Transverse colon (tissue), 4 donors: ENCODE data around the gene NDE1.

Source experiments
- EP300 ChIP-seq: sonication (generic); formaldehyde crosslinking; IDR thresholded peaks from one replicate; pipeline ENCODE4 v1.6.1; 2017; ENCODE audit warnings: antibody characterized with exemption, low read depth
- POLR2A ChIP-seq: fragments of 450-650 bp; IDR thresholded peaks from one replicate; pipeline ENCODE4 v1.6.1; 2016; ENCODE audit warnings: antibody characterized with exemption, mild to moderate bottlenecking, moderate library complexity
- POLR2AphosphoS5 ChIP-seq, 3 donors: sonication (generic); formaldehyde crosslinking; IDR thresholded peaks; one replicate each; pipeline ENCODE4 v1.6.1; 2016; ENCODE audit warnings: antibody characterized with exemption in 3 of 3
- TF ChIP-seq, protein P1 (sequence below), 5 experiments: fragments of 200-600 bp in 3 of 5; fragments of 450-650 bp in 2 of 5; sonication (generic) in 3 of 5; IDR thresholded peaks; 1 replicate in 2 of 5; 2 replicates in 3 of 5; pipeline ENCODE4 v1.5.1; 2016 to 2017; ENCODE audit warnings: antibody characterized with exemption in 5 of 5, inconsistent platforms in 3 of 5, mild to moderate bottlenecking in 2 of 5, moderate library complexity in 1 of 5

DNA sequence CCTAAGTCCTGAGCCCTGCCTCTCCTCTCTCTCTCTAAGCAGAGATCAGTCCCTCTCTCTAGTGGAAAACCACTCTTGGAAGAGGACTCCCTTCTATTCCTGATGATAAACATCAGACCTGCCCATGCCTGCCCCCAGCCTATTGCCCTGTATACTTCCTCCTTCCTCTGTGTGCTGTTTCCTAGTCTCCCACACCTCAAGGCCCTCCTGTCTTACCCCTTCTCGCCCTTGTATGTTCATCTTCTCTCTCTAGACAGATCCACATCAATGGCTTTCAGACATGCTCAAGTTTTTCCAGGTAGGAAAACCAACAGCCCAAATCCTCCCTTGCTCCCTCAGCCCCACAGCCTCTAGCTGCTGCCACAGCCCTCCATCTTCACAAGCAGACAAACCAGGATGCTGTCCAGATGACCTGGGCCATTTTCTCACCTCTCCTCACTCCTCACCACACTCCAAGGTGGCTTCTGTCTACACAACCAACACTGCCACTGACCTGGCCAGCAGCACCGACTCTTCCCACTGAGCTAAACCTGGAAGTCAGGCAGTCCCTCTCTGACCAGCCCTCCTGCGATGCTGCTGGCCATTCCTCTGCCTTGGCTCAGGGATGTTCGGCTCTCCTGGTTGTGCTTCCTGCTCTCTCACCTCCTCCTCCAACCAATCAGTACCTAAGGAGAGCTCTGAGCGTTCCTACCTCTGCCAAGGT is 43.4 kb upstream of the NDE1 start:
- TF ChIP-seq POLR2A (no peak), POLR2AphosphoS5 (IDR thresholded peaks at IDR 0.05) (no peak), EP300 (no peak)
- TF ChIP-seq, protein P1, sequence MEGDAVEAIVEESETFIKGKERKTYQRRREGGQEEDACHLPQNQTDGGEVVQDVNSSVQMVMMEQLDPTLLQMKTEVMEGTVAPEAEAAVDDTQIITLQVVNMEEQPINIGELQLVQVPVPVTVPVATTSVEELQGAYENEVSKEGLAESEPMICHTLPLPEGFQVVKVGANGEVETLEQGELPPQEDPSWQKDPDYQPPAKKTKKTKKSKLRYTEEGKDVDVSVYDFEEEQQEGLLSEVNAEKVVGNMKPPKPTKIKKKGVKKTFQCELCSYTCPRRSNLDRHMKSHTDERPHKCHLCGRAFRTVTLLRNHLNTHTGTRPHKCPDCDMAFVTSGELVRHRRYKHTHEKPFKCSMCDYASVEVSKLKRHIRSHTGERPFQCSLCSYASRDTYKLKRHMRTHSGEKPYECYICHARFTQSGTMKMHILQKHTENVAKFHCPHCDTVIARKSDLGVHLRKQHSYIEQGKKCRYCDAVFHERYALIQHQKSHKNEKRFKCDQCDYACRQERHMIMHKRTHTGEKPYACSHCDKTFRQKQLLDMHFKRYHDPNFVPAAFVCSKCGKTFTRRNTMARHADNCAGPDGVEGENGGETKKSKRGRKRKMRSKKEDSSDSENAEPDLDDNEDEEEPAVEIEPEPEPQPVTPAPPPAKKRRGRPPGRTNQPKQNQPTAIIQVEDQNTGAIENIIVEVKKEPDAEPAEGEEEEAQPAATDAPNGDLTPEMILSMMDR (IDR thresholded peaks at IDR 0.05) = no peak
